Umbilical cord (tissue), 1 donor: ENCODE results near the gene GABRB2. TPM values are rescaled to one million over a fixed set of nuclear protein-coding genes. Genes with fewer than 3 reads are reported as not detected.

Experiments
- total RNA-seq: library from RNA; depleted of rRNA; stranded (reverse); fragments of >200 nt; gene quantifications from one replicate; pipeline ENCODE4 v1.2.3, GENCODE V29; 2014; ENCODE audit warnings: low replicate concordance; ENCODE audit not compliant: insufficient read depth

Gene GABRB2
- total RNA-seq, 1 donor from 2014 or later = 6.5 TPM

Other genes with a start within 250 kb of the GABRB2 start
- gene GABRA6, start 139.0 kb upstream of the GABRB2 start, total RNA-seq = 3.9 TPM